Activated CD8-positive, alpha-beta T cell treated with anti-CD3 and anti-CD28 coated beads for 36 hours (primary cell): ENCODE data around the gene LPP. TPM values are rescaled to one million over a fixed set of nuclear protein-coding genes. Genes with fewer than 3 reads are reported as not detected.
A peak's percentile ranks its signal among the peaks of the same experiment; 100 is the strongest.

Experiments used
- ATAC-seq: fragments of 200-7000 bp; cut with Tn5 transposase; one replicate; pipeline ENCODE4 v1.10.0; 2021; ENCODE audit warnings: mild to moderate bottlenecking, moderate library complexity
- CTCF ChIA-PET: fragments of 350-600 bp; sonication (Branson Sonifier 250); formaldehyde crosslinking; loops from one replicate; lab custom pipeline; 2021; ENCODE audit warnings: antibody characterized with exemption; lab: Charles Lee
- POLR2A ChIA-PET: fragments of 350-600 bp; sonication (Branson Sonifier 250); formaldehyde crosslinking; loops from one replicate; lab custom pipeline; 2021; ENCODE audit warnings: antibody characterized with exemption; lab: Charles Lee
- DNase-seq: peaks from one replicate; pipeline ENCODE4 v3.0.0-alpha.2; 2020
- H3K27ac Mint-ChIP-seq: one replicate; pipeline ENCODE4 v1.8.0; 2021; ENCODE audit warnings: mild to moderate bottlenecking, mixed read lengths
- H3K27me3 Mint-ChIP-seq: one replicate; pipeline ENCODE4 v1.8.0; 2021; ENCODE audit warnings: mixed read lengths
- H3K36me3 Mint-ChIP-seq: one replicate; pipeline ENCODE4 v1.8.0; 2021; ENCODE audit warnings: low read depth, mixed read lengths
- H3K4me1 Mint-ChIP-seq: one replicate; pipeline ENCODE4 v1.8.0; 2021; ENCODE audit warnings: low read depth, mixed read lengths
- H3K4me3 Mint-ChIP-seq: one replicate; pipeline ENCODE4 v1.8.0; 2021; ENCODE audit warnings: mild to moderate bottlenecking, moderate library complexity, mixed read lengths
- H3K9me3 Mint-ChIP-seq: one replicate; pipeline ENCODE4 v1.8.0; 2021; ENCODE audit warnings: mixed read lengths
- CTCF ChIP-seq: fragments of 200-600 bp; IDR thresholded peaks from one replicate; pipeline ENCODE4 v1.8.0; 2022; ENCODE audit warnings: antibody characterized with exemption, mild to moderate bottlenecking
- intact Hi-C: fragments of 100-400 bp; cut with micrococcal nuclease; formaldehyde crosslinking; loops from one replicate; pipeline ENCODE4 v1.10.0; 2022
- total RNA-seq, 2 experiments: library from RNA; stranded (reverse); gene quantifications; one replicate each; pipeline ENCODE4 v1.2.3, GENCODE V29; 2021

The LPP gene
- total RNA-seq, 2 experiments from 2014 or later, result 16.4 to 22.6 TPM

GRCh38 chr3:188396900-188397299 lies 242.9 kb downstream of the LPP start:
- no peak for ATAC-seq
- H3K4me3 Mint-ChIP-seq, result no peak overlapping the region
- no peaks in the 10 kb centered on the region for H3K27me3 Mint-ChIP-seq
- peaks cover 2% of the 10 kb centered on the region for H3K36me3 Mint-ChIP-seq
- no peak for DNase-seq
- no peak overlapping the region for H3K27ac Mint-ChIP-seq
- peaks cover 2% of the 10 kb centered on the region for H3K9me3 Mint-ChIP-seq
- intact Hi-C loops, result no loop called here
- ChIA-PET CTCF (interaction anchor here (1.8 kb wide), 1 partner anchor 658 kb away, joined by 3 read pairs; no protein-coding TSS in a partner anchor), POLR2A (no interaction called here)
- H3K4me1 Mint-ChIP-seq, result peaks cover 48% of the 10 kb centered on the region
- no peak for TF ChIP-seq CTCF

- no peaks in the 10 kb centered on the region for H3K27me3 Mint-ChIP-seq
- DNase-seq (no peak), ATAC-seq (no peak)
- H3K4me1 Mint-ChIP-seq, result peaks cover 55% of the 10 kb centered on the region
- no peak overlapping the region for H3K27ac Mint-ChIP-seq
- peak overlapping the region; percentile 11 for H3K4me3 Mint-ChIP-seq
- CTCF ChIA-PET, result interaction anchor here (1.8 kb wide), 1 partner anchor 659 kb away, joined by 3 read pairs; no protein-coding TSS in a partner anchor
- H3K36me3 Mint-ChIP-seq, result peaks cover 10% of the 10 kb centered on the region
- POLR2A ChIA-PET, result no interaction called here
- intact Hi-C loops, result no loop called here
- H3K9me3 Mint-ChIP-seq, result peaks cover 10% of the 10 kb centered on the region
- no peak for TF ChIP-seq CTCF
Observed at GRCh38 chr3:188397766-188398705, 244.1 kb downstream of the LPP start.

- POLR2A ChIA-PET, result interaction anchor here (0.5 to 1.1 kb wide), 4 partner anchors 10 to 660 kb away, joined by 3 to 4 read pairs (median 4); no protein-coding TSS in a partner anchor
- CTCF ChIA-PET, result interaction anchor here (0.7 to 2.1 kb wide), 10 partner anchors 9 to 661 kb away, joined by 3 to 24 read pairs (median 3); no protein-coding TSS in a partner anchor
- Mint-ChIP-seq H3K4me3 (no peak overlapping the region), H3K27ac (peak overlapping the region; percentile 71), H3K27me3 (no peaks in the 10 kb centered on the region), H3K36me3 (peaks cover 10% of the 10 kb centered on the region), H3K4me1 (peaks cover 67% of the 10 kb centered on the region), H3K9me3 (peaks cover 10% of the 10 kb centered on the region)
- intact Hi-C loops, result loop anchor here (5.0 to 10.0 kb wide), 2 partner anchors 37 to 656 kb away; partner anchors contain the start of gene BCL6
- ATAC-seq (peak; percentile 83), DNase-seq (peak; percentile 51)
- TF ChIP-seq CTCF, result no peak
Observed at GRCh38 chr3:188400494-188401243, 246.7 kb downstream of the LPP start.

- H3K4me1 Mint-ChIP-seq, result peaks cover 64% of the 10 kb centered on the region
- DNase-seq, result no peak
- intact Hi-C loops, result loop anchor here (5.0 to 10.0 kb wide), 2 partner anchors 36 to 657 kb away; partner anchors contain the start of gene BCL6
- H3K4me3 Mint-ChIP-seq, result no peak overlapping the region
- POLR2A ChIA-PET, result interaction anchor here (0.9 to 1.1 kb wide), 2 partner anchors 42 to 660 kb away, joined by 3 to 4 read pairs; no protein-coding TSS in a partner anchor
- no peak for TF ChIP-seq CTCF
- peak overlapping the region; percentile 71 for H3K27ac Mint-ChIP-seq
- no peak for ATAC-seq
- H3K36me3 Mint-ChIP-seq, result peaks cover 15% of the 10 kb centered on the region
- peaks cover 10% of the 10 kb centered on the region for H3K9me3 Mint-ChIP-seq
- no peaks in the 10 kb centered on the region for H3K27me3 Mint-ChIP-seq
- CTCF ChIA-PET, result interaction anchor here (0.9 to 2.1 kb wide), 7 partner anchors 10 to 661 kb away, joined by 3 to 24 read pairs (median 5); no protein-coding TSS in a partner anchor
Observed at GRCh38 chr3:188401244-188401993, 247.5 kb downstream of the LPP start.
